HTR-8/SVneo (cell line): ENCODE measurements around the gene FLYWCH1.

Experiments used
- DNase-seq: peaks from one replicate; pipeline ENCODE4 v3.0.0; 2011; ENCODE audit warnings: low spot score, mixed read lengths; ENCODE audit not compliant: insufficient read length
- FAIRE-seq: peaks from 2 replicates; lab custom pipeline; 2011; peaks lifted over from hg19 to GRCh38; lab: Jason Lieb, UNC

FLYWCH1 gene

GRCh38 chr16:2964475-2965336, 53.0 kb downstream of the FLYWCH1 start:
- FAIRE-seq: peak; percentile 16
- peak; percentile 89 for DNase-seq

- DNase-seq (no peak), FAIRE-seq (no peak)
Measured at GRCh38 chr16:2966043-2966807, 54.5 kb downstream of the FLYWCH1 start.

GRCh38 chr16:2966808-2967191, 55.1 kb downstream of the FLYWCH1 start:
- DNase-seq (no peak), FAIRE-seq (no peak)

DNA sequence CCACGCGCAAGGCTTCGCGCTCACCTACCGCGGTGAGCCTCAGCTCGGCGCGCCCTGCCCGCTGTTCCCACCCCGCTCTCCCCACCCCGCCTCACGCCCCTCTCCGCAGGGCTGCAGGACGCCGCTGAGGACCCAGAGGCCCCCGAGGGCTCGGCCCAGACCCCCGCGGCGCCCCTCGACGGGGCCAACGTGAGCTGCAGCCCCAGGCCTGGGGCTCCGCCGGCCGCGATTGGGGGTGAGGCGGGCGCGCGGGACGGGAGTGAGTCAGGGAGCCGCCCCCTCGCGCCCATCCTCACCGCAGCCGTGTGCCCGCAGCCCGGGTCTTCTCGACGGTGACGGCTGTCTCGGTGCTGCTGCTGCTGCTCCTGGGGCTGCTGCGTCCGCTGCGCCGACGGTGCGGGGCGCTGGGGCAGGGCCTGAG, 55.5 kb downstream of the FLYWCH1 start:
- DNase-seq: no peak
- FAIRE-seq: no peak

DNA sequence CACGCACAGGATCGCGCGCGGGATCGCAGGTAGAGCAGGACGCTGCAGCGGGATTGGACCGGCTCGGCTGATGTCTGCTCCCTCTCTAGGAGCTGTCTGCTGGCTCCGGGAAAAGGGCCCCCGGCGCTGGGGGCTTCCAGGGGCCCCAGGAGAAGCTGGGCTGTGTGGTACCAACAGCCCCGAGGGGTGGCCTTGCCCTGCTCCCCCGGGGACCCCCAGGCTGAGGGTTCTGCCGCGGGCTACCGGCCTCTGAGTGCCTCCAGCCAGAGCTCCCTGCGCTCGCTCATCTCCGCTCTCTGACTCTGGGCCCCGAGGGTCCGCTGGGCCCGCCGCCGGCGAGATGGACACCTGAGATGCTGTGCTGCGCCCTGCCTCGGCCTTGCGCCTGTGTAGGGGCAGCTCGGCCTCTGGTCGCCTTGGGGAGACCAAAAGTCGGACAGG, 56.0 kb downstream of the FLYWCH1 start:
- no peak for DNase-seq
- FAIRE-seq: no peak

DNA sequence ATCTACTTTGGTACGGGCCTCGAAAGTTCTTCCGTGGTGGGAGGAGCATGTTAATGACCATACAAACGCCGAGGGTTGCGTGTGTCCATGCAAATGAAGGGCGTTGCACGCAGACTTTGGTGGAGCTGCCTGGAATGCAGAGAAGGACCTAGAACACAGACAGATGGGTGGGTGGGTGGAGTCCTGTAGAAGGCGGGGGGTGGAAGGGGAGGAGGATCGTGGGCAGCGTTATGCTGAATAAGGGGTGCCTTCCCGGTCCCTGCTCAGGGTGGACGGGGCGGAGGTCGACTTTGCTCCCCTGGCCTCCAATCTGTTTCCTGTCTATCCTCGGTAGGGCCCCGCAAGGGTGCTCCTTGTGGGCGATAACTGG, 56.6 kb downstream of the FLYWCH1 start:
- DNase-seq (no peak), FAIRE-seq (no peak)

- peak; percentile 90 for DNase-seq
- peak; percentile 94 for FAIRE-seq
Measured at GRCh38 chr16:2968738-2969544, 57.2 kb downstream of the FLYWCH1 start, which contains the start of gene PAQR4. PAQR4 (plus strand) TSS chr16:2969348; CDS start chr16:2969675, 327 bp downstream.

GRCh38 chr16:2969545-2970521, 58.1 kb downstream of the FLYWCH1 start:
- DNase-seq (peak; percentile 76), FAIRE-seq (peak; percentile 26)

GRCh38 chr16:2970563-2970962, 58.8 kb downstream of the FLYWCH1 start:
- no peak for DNase-seq
- FAIRE-seq: no peak

DNA sequence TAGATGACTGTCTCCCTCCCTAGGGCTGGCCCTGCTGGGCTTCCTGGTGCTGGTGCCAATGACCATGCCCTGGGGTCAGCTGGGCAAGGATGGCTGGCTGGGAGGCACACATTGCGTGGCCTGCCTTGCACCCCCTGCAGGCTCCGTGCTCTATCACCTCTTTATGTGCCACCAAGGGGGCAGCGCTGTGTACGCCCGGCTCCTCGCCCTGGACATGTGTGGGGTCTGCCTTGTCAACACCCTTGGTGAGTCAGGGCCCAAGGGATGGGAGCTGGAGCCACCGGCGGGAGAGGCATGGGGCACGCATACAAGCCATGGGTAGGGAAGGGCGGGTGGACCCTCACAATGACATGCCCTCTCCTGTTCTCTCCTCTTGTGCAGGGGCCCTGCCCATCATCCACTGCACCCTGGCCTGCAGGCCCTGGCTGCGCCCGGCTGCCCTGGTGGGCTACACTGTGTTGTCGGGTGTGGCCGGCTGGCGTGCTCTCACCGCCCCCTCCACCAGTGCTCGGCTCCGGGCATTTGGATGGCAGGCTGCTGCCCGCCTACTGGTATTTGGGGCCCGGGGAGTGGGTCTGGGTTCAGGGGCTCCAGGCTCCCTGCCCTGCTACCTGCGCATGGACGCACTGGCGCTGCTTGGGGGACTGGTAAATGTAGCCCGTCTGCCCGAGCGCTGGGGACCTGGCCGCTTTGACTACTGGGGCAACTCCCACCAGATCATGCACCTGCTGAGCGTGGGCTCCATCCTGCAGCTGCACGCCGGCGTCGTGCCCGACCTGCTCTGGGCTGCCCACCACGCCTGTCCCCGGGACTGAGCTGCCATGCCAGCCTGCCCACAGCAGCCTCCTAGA, 59.6 kb downstream of the FLYWCH1 start:
- no peak for FAIRE-seq
- DNase-seq: no peak

DNA sequence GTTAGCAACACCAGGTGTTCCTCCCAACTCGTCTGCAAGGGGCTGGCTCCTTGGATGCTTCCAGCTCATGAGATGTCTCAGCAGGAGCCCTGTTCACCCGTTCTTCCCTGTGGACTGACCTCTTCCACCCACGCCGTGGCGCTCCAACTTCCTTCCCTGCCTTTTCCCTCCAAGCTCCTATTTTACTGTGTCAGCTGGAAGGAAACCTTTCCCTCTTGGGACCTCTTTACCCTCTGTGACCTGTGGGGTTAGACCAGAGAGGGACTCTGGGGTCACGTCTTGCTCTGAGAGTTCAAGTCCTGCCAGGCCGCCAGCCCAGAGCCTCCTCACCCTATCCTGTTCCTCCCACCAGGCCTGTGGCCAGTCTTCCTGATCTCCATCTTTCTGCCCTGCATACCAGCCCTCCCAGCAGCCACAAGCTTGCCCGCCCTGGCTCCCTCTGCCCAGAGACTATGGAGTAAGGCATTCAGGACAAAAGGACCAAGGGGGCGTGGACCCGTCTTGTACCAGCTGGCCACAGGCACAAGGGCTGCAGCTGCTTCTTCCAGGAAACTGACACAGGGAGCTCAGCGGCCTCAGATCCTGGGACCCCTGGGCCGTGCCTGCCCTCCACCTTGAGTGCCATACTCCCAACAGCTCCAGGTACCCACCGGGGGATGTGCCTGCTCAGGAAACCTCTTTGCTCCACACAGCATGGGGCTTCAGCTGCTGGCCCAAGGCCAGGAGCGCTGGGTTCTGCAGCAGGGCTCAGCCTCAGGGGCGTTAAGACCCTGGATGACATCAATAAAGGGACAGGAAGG, 60.5 kb downstream of the FLYWCH1 start:
- no peak for DNase-seq
- no peak for FAIRE-seq

GRCh38 chr16:2973093-2973492, 61.4 kb downstream of the FLYWCH1 start:
- FAIRE-seq: no peak

GRCh38 chr16:2973605-2974318, 62.0 kb downstream of the FLYWCH1 start:
- DNase-seq (no peak), FAIRE-seq (no peak)

More at GRCh38 chr16:2973093-2973492, 61.4 kb downstream of the FLYWCH1 start:
- no peak for DNase-seq

DNA sequence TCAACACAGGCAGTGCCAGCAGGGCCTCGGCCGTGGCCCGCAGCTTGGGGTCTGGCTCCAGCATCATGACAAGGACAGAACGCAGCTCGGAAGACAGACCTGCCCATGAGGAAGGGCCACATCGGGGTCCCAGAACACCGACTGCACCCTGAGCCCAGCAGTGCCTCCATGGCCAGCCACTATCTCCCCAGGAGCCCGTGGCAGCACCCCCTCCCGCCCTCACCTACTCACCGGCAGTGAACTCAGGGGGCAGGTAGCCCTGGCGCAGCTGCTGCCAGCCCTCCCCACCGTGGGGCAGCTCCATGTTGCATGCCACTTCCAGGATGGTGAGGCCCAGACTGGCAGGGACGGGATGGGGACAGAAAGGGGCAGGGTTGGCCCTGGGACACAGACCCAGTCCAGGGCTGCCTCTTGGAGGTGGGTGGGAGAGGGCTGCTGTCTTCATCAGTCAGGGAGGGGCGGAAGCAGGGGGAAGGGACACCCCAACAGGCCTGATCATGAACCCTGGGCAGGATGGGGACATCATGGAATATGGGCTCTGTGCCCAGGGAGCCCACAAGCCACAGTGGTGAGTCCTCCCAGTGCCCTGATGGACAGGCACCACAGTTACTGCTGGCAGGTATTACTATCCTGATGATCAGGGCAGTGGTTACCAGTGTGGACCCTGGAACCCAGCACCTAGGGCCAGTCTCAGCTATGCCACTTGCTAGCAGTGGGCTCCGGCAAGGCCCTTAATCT, 62.8 kb downstream of the FLYWCH1 start:
- no peak for FAIRE-seq
- DNase-seq: no peak

DNA sequence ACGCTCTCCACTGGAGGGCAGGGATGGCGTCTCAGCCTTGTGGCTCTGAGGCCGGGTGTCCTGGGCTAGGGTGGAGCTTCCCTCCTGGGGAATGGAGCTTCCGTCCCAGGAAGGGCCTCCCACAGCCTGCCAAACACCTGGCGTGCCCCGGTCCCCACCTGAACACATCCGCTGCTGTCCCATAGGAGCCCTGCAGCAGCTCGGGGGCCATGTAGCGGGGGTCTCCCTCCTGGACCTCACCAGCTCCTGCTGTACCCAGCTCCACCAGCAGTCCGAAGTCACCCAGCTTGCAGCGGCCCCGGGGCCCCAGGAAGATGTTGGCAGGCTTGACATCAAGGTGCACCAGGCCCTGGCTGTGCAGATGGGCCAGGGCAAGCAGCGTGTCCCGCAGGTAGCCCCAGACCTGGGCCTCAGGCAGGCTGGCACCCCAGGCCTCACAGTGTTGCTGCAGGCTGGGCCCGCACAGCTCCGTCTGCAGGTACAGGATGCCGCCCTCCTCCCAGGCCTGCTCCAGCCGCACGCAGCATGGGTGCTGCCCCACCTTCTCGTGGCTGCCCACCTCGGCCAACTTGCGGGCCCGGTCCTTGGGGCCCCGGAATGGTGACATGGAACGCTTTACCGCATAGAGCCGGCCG, 63.5 kb downstream of the FLYWCH1 start:
- FAIRE-seq (no peak), DNase-seq (no peak)

GRCh38 chr16:2976201-2976600, 64.5 kb downstream of the FLYWCH1 start:
- DNase-seq (no peak), FAIRE-seq (no peak)
